OCI-LY3 (cell line): Measurements from ENCODE around the gene FRAT2.

Source experiments
- CTCF ChIP-seq: fragments of 200-600, 300-600 bp; sonication (generic); IDR thresholded peaks from 2 replicates; pipeline ENCODE4 v1.5.1; 2014; ENCODE audit warnings: antibody characterized with exemption, low read length, low read depth
- EZH2phosphoT487 ChIP-seq: fragments of 200-600 bp; shearing (Covaris generic); IDR thresholded peaks from 2 replicates; pipeline ENCODE4 v1.6.1; 2018; ENCODE audit warnings: antibody characterized with exemption, mixed run types, low read depth

GRCh38 chr10:97336446-97336845 is 1.9 kb upstream of the FRAT2 start:
- TF ChIP-seq EZH2phosphoT487 (no peak), CTCF (no peak)
